H1 (cell line): ENCODE measurements around the gene DENND4B. TPM values are rescaled to one million over a fixed set of nuclear protein-coding genes. Genes with fewer than 3 reads are reported as not detected.

ENCODE experiments used
- CHD7 ChIP-seq: fragments of 300-600 bp; sonication (generic); IDR thresholded peaks from 2 replicates; pipeline ENCODE4 v1.7.1; 2012; ENCODE audit warnings: low read length, moderate library complexity, mild to moderate bottlenecking, inconsistent platforms; ENCODE audit not compliant: insufficient replicate concordance
- NRF1 ChIP-seq: IDR thresholded peaks from 2 replicates; pipeline ENCODE4 v1.6.1; 2011; ENCODE audit warnings: mild to moderate bottlenecking, low read depth, low read length, improper control_type of control experiment
- SP4 ChIP-seq: IDR thresholded peaks from 2 replicates; pipeline ENCODE4 v1.6.1; 2012; ENCODE audit warnings: low read length, inconsistent platforms
- ZNF274 ChIP-seq: IDR thresholded peaks from 2 replicates; pipeline ENCODE4 v1.7.0; 2012; ENCODE audit warnings: low read length, borderline replicate concordance; ENCODE audit errors: extremely low read depth
- polyA plus RNA-seq, 7 experiments: library from polyadenylated mRNA; depleted of rRNA in 3 of 7; stranded (reverse) in 5 of 7; unstranded in 2 of 7; fragments of >200 nt in 5 of 7; fragments of 200-250 nt in 2 of 7; gene quantifications; 1 replicate in 5 of 7; 2 replicates in 1 of 7; 4 replicates in 1 of 7; pipeline versions ENCODE4 v1.2.1 to v1.2.3, GENCODE V29; 2011 to 2013; ENCODE audit warnings: missing spikeins in 2 of 7, mixed read lengths in 2 of 7
- total RNA-seq: library from RNA; stranded (reverse); fragmentation: NEBNext Ultra II Directional; extraction: Animal tissue kit (Norgen Biotek cat#: 25700); gene quantifications from 2 replicates; pipeline ENCODE4 v1.2.1, GENCODE V29; 2021

The DENND4B gene
- total and polyA plus RNA-seq, 2 of the 8 experiments (the other 6 are each of a cell fraction or from before 2014, with no cell fraction given) = 45.6 to 61.1 TPM

GRCh38 chr1:153912349-153912748 is 34.2 kb downstream of the DENND4B start (continued):
- no peak for TF ChIP-seq CHD7
- TF ChIP-seq NRF1 = no peak
- no peak for TF ChIP-seq ZNF274
- no peak for TF ChIP-seq SP4
